ENCODE results near the gene PDZD2.

DNA sequence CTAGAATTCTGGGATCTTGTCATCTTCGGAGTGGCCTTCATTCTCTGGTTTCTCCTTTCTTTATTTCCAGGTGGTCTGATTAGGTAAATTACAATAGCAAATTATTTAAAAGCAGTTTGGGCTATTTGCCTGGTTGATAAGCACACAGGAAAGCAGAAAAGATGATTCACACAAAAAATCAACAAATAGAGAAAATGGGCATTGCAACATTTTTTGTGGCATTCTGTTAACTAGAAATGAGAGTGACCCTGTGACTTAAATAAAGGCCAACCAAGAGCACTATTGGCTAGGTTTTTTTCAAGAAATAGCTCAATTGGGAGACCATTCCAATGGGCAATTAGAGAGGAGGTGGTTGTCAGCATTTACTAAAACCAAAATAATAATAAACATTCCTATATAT, 6.5 kb upstream of the PDZD2 start:
- TF ChIP-seq EZH2 (IDR thresholded peaks at IDR 0.05) (no peak), CTCF (IDR thresholded peaks at IDR 0.05) (no peak), EZH2phosphoT487 (IDR thresholded peaks at IDR 0.05) (no peak)

All from neural progenitor cell (in vitro differentiated cells).